B cell (primary cell): ENCODE measurements around the gene PLEKHG3.

Experiments
- CTCF ChIP-seq: fragments of 200-600 bp; IDR thresholded peaks from one replicate; pipeline ENCODE4 v1.8.0; 2022; ENCODE audit warnings: antibody characterized with exemption, mild to moderate bottlenecking
- EZH2 ChIP-seq: IDR thresholded peaks from 2 replicates; pipeline ENCODE4 v1.6.1; 2012; ENCODE audit warnings: borderline replicate concordance, low read depth, mild to moderate bottlenecking, moderate library complexity, low read length; ENCODE audit not compliant: insufficient read depth, poor library complexity, severe bottlenecking

GRCh38 chr14:64737391-64738280 is 33.4 kb downstream of the PLEKHG3 start:
- TF ChIP-seq EZH2 (no peak), CTCF (no peak)
